B cell (primary cell): ENCODE measurements around the gene PAQR4. TPM values are rescaled to one million over a fixed set of nuclear protein-coding genes. Genes with fewer than 3 reads are reported as not detected.

ENCODE experiments used
- ATAC-seq: fragments of 200-7000 bp; cut with Tn5 transposase; one replicate; pipeline ENCODE4 v1.10.0; 2021; ENCODE audit warnings: low read depth, mild to moderate bottlenecking, moderate number of reproducible peaks, moderate library complexity
- CTCF ChIA-PET: fragments of 350-600 bp; sonication (Branson Sonifier 250); formaldehyde crosslinking; loops from one replicate; lab custom pipeline; 2021; ENCODE audit warnings: antibody characterized with exemption, inconsistent platforms; lab: Charles Lee
- POLR2A ChIA-PET: fragments of 350-600 bp; sonication (Branson Sonifier 250); formaldehyde crosslinking; loops from one replicate; lab custom pipeline; 2021; ENCODE audit warnings: antibody characterized with exemption; lab: Charles Lee
- DNase-seq: peaks from one replicate; pipeline ENCODE4 v3.0.0; 2013
- H2AFZ ChIP-seq: 2 replicates; pipeline ENCODE4 v1.6.1; 2012; ENCODE audit warnings: mild to moderate bottlenecking, low read depth, low read length; ENCODE audit not compliant: insufficient read depth, poor library complexity, severe bottlenecking
- H3K27ac ChIP-seq, 2 donors: 1 replicate in 1 of 2; 2 replicates in 1 of 2; pipeline ENCODE4 v1.5.1; 2012 to 2013; ENCODE audit warnings: low read length in 2 of 2, mild to moderate bottlenecking in 2 of 2, moderate library complexity in 1 of 2
- H3K27me3 ChIP-seq, 4 experiments: fragments of 200-600 bp in 1 of 4; sonication (generic) in 1 of 4; replicated peaks in 1 of 4; 1 replicate in 2 of 4; 2 replicates in 2 of 4; pipeline versions ENCODE4 v1.6.1 to v1.7.0; 2013 to 2016; ENCODE audit warnings: low read length in 3 of 4, mild to moderate bottlenecking in 2 of 4, mixed read lengths in 1 of 4, moderate library complexity in 1 of 4; ENCODE audit not compliant: insufficient read depth in 4 of 4, control insufficient read depth in 3 of 4; ENCODE audit errors: control extremely low read depth in 1 of 4
- H3K36me3 ChIP-seq, 2 experiments: replicated peaks in 1 of 2; 1 replicate in 1 of 2; 2 replicates in 1 of 2; pipeline versions ENCODE4 v1.6.1 to v1.7.1; 2013; ENCODE audit warnings: low read length in 1 of 2; ENCODE audit not compliant: insufficient read depth in 2 of 2, control insufficient read depth in 1 of 2; ENCODE audit errors: control extremely low read depth in 1 of 2, extremely low read depth in 1 of 2
- H3K4me1 ChIP-seq, 2 donors: fragments of 200-600 bp in 1 of 2; sonication (generic) in 1 of 2; 1 replicate in 1 of 2; 2 replicates in 1 of 2; pipeline versions ENCODE4 v1.5.1 to v1.6.1; 2013 to 2017; ENCODE audit warnings: low read length in 2 of 2; ENCODE audit not compliant: control insufficient read depth in 2 of 2, insufficient read depth in 2 of 2
- H3K4me2 ChIP-seq: replicated peaks from 2 replicates; pipeline ENCODE3; 2012; ENCODE audit warnings: mild to moderate bottlenecking, low read depth, low read length; ENCODE audit not compliant: poor library complexity, severe bottlenecking
- H3K4me3 ChIP-seq, 5 experiments: fragments of 200-600 bp in 1 of 5; sonication (generic) in 1 of 5; 1 replicate in 3 of 5; 2 replicates in 2 of 5; pipeline versions ENCODE4 v1.5.1 to v1.7.0; 2011 to 2016; ENCODE audit warnings: low read length in 4 of 5, mild to moderate bottlenecking in 4 of 5, low read depth in 2 of 5, control low read depth in 1 of 5, moderate library complexity in 1 of 5; ENCODE audit not compliant: insufficient read depth in 1 of 5; ENCODE audit errors: control extremely low read depth in 1 of 5, extremely low read depth in 1 of 5
- H3K79me2 ChIP-seq: fragments of 200-600 bp; sonication (generic); one replicate; pipeline ENCODE4 v1.6.0; 2016; ENCODE audit warnings: low read length; ENCODE audit not compliant: control insufficient read depth, insufficient read depth
- H3K9ac ChIP-seq: fragments of 200-600 bp; sonication (generic); 2 replicates; pipeline ENCODE4 v1.6.1; 2017; ENCODE audit warnings: mild to moderate bottlenecking, low read length, moderate library complexity
- H3K9me3 ChIP-seq, 3 donors: one replicate each; pipeline versions ENCODE4 v1.6.1 to v1.7.1; 2013; ENCODE audit warnings: low read length in 2 of 3; ENCODE audit not compliant: control insufficient read depth in 2 of 3, insufficient read depth in 1 of 3; ENCODE audit errors: control extremely low read depth in 1 of 3
- H4K20me1 ChIP-seq: 2 replicates; pipeline ENCODE4 v1.6.0; 2012; ENCODE audit warnings: mild to moderate bottlenecking, low read length; ENCODE audit not compliant: insufficient read depth, control insufficient read depth, poor library complexity, severe bottlenecking
- H3K27ac Mint-ChIP-seq: one replicate; pipeline ENCODE4 v1.8.0; 2021; ENCODE audit warnings: mixed read lengths
- H3K27me3 Mint-ChIP-seq: one replicate; pipeline ENCODE4 v1.8.0; 2021; ENCODE audit warnings: mixed read lengths
- H3K4me1 Mint-ChIP-seq: one replicate; pipeline ENCODE4 v1.8.0; 2021; ENCODE audit warnings: mixed read lengths
- H3K4me3 Mint-ChIP-seq: one replicate; pipeline ENCODE4 v1.8.0; 2021; ENCODE audit warnings: mixed read lengths
- H3K9me3 Mint-ChIP-seq: one replicate; pipeline ENCODE4 v1.8.0; 2022; ENCODE audit warnings: mixed read lengths; ENCODE audit not compliant: insufficient read depth
- EZH2 ChIP-seq: IDR thresholded peaks from 2 replicates; pipeline ENCODE4 v1.6.1; 2012; ENCODE audit warnings: borderline replicate concordance, low read depth, mild to moderate bottlenecking, moderate library complexity, low read length; ENCODE audit not compliant: insufficient read depth, poor library complexity, severe bottlenecking
- WGBS: methylation state at CpG from one replicate; pipeline ENCODE4 v1.1.5; 2013; ENCODE audit warnings: missing lambda C conversion rate; ENCODE audit not compliant: insufficient coverage; 5-methylcytosine and 5-hydroxymethylcytosine counted together
- intact Hi-C: fragments of 100-400 bp; cut with micrococcal nuclease; formaldehyde crosslinking; loops from one replicate; pipeline ENCODE4 v1.10.0; 2022
- polyA plus RNA-seq: library from polyadenylated mRNA; depleted of rRNA; stranded (reverse); fragments of >200 nt; gene quantifications from 2 replicates; pipeline ENCODE4 v1.2.3, GENCODE V29; 2012
- total RNA-seq, 2 donors: library from RNA; stranded (reverse); fragments of 120-200 nt in 1 of 2; gene quantifications; 1 replicate in 1 of 2; 2 replicates in 1 of 2; pipeline versions ENCODE4 v1.2.3 to v1.2.4, GENCODE V29; 2013 to 2022
- TF ChIP-seq, protein P1 (sequence below): fragments of 200-600 bp; IDR thresholded peaks from one replicate; pipeline ENCODE4 v1.8.0; 2022; ENCODE audit warnings: antibody characterized with exemption, mild to moderate bottlenecking

The PAQR4 gene
- total and polyA plus RNA-seq, 2 donors (not counting 1 experiment from before 2014, with no cell fraction given): 2.6 to 2.8 TPM

DNA sequence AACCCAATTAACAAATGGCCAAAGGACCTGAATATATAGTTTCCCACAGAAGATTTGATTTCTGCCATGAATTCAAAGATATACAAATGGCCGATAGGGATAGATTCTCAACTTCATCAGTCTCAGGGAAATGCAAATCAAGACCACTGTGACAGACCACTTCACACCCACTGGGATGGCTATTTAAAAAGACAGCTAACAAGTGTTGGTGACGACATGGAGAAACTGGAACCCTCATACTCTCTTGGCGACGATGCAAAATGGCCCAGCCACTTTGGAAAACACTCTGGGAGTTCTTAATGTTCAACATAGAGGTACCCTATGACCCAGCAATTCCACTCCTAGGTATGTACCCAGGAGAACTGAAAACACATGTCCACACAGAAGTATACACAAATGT lies 22.5 kb upstream of the PAQR4 start:
- no peaks in the 10 kb centered on the region for H3K9me3 ChIP-seq
- H3K9ac ChIP-seq: no peak overlapping the region
- 100% methylated on average over 2 of the region's 4 CpGs for WGBS
- Mint-ChIP-seq H3K27ac (no peak overlapping the region), H3K27me3 (no peaks in the 10 kb centered on the region), H3K9me3 (no peaks in the 10 kb centered on the region), H3K4me1 (no peaks in the 10 kb centered on the region), H3K4me3 (no peak overlapping the region)
- no peaks in the 10 kb centered on the region for H3K4me1 ChIP-seq
- intact Hi-C loops: no loop called here
- H3K79me2 ChIP-seq: no peaks in the 10 kb centered on the region
- ATAC-seq: no peak
- no peak overlapping the region for H3K4me3 ChIP-seq
- no peak overlapping the region for H3K4me2 ChIP-seq
- peaks cover 0 to 7% of the 10 kb centered on the region in 2 experiments for H3K36me3 ChIP-seq
- H4K20me1 ChIP-seq: no peaks in the 10 kb centered on the region
- H3K27ac ChIP-seq: no peak overlapping the region
- ChIA-PET CTCF (interaction anchor here (0.9 kb wide), 1 partner anchor 13 kb away, joined by 3 read pairs; no protein-coding TSS in a partner anchor), POLR2A (no interaction called here)
- TF ChIP-seq EZH2: no peak
- TF ChIP-seq, protein P1, sequence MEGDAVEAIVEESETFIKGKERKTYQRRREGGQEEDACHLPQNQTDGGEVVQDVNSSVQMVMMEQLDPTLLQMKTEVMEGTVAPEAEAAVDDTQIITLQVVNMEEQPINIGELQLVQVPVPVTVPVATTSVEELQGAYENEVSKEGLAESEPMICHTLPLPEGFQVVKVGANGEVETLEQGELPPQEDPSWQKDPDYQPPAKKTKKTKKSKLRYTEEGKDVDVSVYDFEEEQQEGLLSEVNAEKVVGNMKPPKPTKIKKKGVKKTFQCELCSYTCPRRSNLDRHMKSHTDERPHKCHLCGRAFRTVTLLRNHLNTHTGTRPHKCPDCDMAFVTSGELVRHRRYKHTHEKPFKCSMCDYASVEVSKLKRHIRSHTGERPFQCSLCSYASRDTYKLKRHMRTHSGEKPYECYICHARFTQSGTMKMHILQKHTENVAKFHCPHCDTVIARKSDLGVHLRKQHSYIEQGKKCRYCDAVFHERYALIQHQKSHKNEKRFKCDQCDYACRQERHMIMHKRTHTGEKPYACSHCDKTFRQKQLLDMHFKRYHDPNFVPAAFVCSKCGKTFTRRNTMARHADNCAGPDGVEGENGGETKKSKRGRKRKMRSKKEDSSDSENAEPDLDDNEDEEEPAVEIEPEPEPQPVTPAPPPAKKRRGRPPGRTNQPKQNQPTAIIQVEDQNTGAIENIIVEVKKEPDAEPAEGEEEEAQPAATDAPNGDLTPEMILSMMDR: no peak
- DNase-seq: no peak
- H2AFZ ChIP-seq: no peak overlapping the region
- H3K27me3 ChIP-seq: no peaks in the 10 kb centered on the region

DNA sequence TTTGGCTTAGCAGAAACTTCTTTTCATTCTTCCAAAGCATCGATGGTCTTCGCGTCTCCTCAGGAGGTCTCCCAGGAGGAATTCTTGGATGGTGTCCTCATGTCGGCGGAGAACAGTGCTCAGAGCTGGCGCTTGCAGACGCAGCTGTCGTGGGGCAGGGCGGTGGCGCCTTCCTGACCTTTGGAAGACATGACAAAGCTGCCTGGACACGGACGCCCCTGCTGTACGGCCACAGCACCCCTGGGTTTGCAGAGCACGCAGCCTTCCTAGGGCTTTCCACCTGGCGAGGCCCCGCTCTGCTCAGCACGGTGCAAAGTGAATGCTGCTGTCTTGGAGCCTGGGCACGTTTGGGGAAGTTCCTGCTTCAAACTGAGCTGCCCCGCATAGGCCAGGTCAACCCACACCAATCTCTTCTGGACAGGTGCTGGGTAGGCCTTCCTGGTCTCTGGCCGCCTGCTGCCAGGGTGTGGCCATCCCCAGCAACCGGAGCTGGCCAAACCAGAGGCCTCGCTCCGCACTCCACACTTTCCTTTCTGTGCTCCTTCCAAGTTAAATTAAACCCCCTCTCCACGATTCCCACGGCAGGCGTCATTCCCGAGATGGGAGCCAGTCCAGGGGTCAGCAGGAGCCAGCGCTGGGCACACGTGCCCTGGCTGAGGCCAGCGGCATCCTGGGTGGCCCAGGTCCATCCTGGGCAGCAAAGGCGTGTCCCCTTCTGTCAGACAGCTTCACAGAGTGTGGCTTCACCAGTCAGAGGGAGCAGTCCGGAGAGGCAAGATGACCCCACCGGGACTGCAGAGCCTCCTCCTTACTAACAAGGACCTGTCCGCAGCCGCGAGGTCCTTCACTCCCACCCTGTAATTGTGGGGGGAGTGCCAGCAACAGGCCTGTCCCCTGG lies 20.1 kb upstream of the PAQR4 start:
- DNase-seq: no peak
- ATAC-seq: no peak
- peaks cover 0 to 3% of the 10 kb centered on the region in 2 experiments for H3K36me3 ChIP-seq
- H3K79me2 ChIP-seq: no peaks in the 10 kb centered on the region
- no peaks in the 10 kb centered on the region for H3K9me3 ChIP-seq
- WGBS: 90% methylated on average over 36 of the region's 36 CpGs
- H2AFZ ChIP-seq: no peak overlapping the region
- H3K4me1 ChIP-seq: peaks cover 6 to 8% of the 10 kb centered on the region in 2 donors
- no peaks in the 10 kb centered on the region for H4K20me1 ChIP-seq
- no peaks in the 10 kb centered on the region for H3K9me3 Mint-ChIP-seq
- no peak overlapping the region for H3K9ac ChIP-seq
- H3K4me3 Mint-ChIP-seq: no peak overlapping the region
- CTCF ChIA-PET: no interaction called here
- no peak overlapping the region for H3K4me3 ChIP-seq
- peaks cover 0 to 2% (median 0%) of the 10 kb centered on the region in 4 experiments for H3K27me3 ChIP-seq
- intact Hi-C loops: no loop called here
- no peak overlapping the region for H3K27ac ChIP-seq
- no peak overlapping the region for H3K27ac Mint-ChIP-seq
- TF ChIP-seq, protein P1: no peak
- no peak for TF ChIP-seq EZH2
- POLR2A ChIA-PET: no interaction called here
- no peaks in the 10 kb centered on the region for H3K4me1 Mint-ChIP-seq
- H3K27me3 Mint-ChIP-seq: no peaks in the 10 kb centered on the region
- no peak overlapping the region for H3K4me2 ChIP-seq
